Head of caudate nucleus (tissue), 42 donors: ENCODE data around the gene ATP5MC3.

Experiments
- DNase-seq, 42 donors: peaks; one replicate each; pipeline versions ENCODE4 v3.0.0 to v3.0.0-alpha.2; 2020 to 2021; ENCODE audit warnings: mixed read lengths in 7 of 42
- intact Hi-C: fragments of 100-400 bp; cut with DNase I; formaldehyde crosslinking; loops from one replicate; pipeline ENCODE4 v1.15.0; 2022

The ATP5MC3 gene

GRCh38 chr2:175170659-175171304 lies 10.7 kb downstream of the ATP5MC3 start:
- DNase-seq: no peak
- intact Hi-C loops: no loop called here

- DNase-seq: no peak
- intact Hi-C loops: no loop called here
Measured at GRCh38 chr2:175169191-175169590, 12.3 kb downstream of the ATP5MC3 start.

DNA sequence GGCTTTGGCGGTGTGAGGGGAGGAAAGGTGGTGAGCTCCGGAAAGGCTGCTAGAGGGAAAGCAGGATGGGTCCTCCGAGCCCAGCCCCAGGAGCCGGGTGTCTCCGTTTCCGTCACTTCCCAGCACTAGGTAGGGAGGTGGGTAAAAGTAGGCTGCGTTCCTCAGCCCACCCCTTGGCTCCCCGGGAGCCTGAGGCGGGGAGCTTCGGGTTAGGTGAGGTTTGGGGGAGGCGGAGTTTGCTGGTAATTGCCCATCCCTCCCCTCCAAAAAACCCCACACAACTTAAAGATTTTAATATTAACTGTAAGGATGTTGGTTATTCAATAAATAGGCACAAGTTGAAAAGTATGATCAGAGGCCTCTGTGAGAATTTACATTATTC lies 13.0 kb downstream of the ATP5MC3 start:
- no peak for DNase-seq
- intact Hi-C loops: no loop called here

DNA sequence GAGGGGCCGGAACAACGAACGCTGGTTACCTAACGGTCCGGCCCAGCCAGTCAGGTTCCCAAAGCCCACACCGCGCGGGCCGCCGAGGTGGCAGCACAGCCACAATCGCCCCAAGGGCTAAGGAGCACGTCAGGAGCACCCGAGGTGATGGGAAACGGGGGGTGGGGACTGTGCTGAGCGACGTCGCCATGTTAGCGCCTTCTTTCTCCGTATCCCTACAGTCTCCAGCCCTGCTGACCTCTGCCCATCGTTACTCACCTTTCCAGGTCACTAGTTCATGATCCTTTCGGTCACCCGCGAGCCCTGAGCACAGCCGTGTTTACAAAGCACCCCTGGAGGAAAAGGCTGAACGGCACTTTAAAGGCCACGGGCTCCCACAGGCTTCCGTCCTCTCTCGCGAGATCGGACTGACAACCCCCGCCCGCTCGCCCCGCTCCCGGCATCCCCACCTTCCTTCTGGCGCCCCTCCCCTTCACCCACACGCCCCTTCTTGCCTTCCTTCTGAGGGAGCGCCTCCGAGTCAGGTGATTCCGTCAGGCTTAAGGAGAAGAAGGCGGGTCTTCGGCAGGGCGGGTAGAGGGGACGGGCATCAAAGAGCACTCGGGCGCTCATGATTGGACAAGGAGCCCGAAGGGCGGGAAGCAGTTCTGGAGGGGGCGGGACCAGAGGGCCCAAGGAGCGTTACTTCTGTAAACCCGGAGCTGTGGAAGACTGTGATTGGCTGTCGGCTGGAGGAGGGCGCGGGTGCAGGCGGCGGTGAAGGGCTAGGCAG lies 13.5 kb downstream of the ATP5MC3 start, which contains the start of gene ATF2:
TSS of gene ATF2 (minus strand) at position 412 of the 772 bp plus-strand sequence. CDS start 31,760 bp downstream, outside the sequence.
- intact Hi-C loops: no loop called here
- peak; percentile 87 to 99 (median 97) for DNase-seq

GRCh38 chr2:175167076-175167791 lies 14.3 kb downstream of the ATP5MC3 start:
- DNase-seq: peak in 39 of 42 donors; percentile 21 to 76 (median 47)
- intact Hi-C loops: no loop called here

GRCh38 chr2:175166216-175166824 lies 15.2 kb downstream of the ATP5MC3 start:
- no peak for DNase-seq
- intact Hi-C loops: no loop called here

DNA sequence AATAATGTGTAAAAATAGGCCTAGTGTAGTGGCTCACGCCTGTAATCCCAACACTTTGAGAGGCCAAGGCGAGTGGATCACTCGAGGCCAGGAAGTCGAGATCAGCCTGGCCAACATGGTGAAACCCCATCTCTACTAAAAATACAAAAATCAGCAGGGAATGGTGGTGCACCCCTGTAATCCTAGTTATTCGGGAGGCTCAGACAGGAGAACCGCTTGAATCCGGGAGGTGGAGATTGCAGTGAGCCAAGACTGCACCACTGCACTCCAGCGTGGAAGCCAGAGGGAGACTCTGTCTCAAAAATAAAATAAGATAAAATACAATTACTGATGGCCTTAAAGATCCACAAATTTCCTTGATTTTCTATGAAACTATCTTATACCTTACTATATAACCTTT lies 17.3 kb downstream of the ATP5MC3 start:
- DNase-seq: no peak
- intact Hi-C loops: no loop called here

DNA sequence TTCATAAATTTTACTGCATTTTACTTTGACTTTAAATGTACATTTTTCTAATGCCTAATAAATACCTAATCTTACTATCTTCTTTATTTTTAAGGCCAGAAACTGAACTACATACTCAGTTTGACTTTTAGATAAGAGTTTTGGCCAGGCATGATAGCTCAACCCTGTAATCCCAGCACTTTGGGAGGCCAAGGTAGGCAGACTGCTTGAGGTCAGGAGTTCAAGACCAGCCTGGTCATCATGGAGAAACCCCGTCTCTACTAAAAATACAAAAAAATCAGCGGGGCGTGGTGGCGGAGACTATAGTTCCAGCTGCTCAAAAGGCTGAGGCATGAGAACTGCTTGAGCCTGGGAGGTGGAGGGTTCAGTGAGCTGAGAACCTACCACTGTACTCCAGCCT lies 22.6 kb downstream of the ATP5MC3 start:
- no peak for DNase-seq
- intact Hi-C loops: no loop called here

DNA sequence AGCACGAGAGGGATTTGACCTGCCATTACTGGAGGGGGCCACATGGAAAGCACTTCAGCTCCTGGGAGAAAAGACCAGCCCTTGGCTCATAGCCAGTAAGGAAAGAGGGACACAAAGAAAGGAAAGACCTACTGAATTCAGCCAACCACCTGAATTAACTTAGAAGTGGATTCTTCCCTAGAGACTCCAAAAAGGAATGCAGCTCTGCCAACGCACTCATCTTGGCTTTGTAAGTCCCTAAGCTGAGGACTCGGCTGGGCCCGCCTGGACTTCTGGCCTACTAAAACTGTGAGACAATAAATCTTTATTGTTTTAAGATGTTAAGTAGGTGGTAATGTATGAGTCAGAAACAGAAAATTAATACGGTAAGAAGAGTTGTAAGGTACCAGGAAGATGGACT lies 25.0 kb downstream of the ATP5MC3 start:
- DNase-seq: no peak
- intact Hi-C loops: no loop called here

DNA sequence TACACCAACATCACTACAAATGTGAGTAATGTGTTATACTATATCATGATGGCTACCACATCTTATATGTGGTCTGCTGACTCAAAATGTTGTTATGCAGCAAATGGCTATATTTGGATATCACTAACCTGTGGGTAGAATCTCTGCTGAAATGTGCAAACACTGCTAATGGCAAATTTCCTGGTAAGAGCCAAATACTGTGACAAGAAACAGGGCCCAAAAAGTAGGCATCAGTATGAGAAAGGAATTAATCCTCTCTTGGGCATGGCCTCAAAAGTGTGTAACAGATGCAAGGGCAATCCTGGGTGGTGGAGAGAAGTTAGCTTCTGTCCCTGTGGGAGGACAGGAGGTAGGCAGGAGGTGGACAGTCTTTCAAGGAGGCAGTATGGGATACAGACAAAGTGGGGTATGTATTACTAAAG lies 26.8 kb downstream of the ATP5MC3 start:
- no peak for DNase-seq
- intact Hi-C loops: no loop called here

- intact Hi-C loops: no loop called here
Measured at GRCh38 chr2:175152242-175152641, 29.3 kb downstream of the ATP5MC3 start.

DNA sequence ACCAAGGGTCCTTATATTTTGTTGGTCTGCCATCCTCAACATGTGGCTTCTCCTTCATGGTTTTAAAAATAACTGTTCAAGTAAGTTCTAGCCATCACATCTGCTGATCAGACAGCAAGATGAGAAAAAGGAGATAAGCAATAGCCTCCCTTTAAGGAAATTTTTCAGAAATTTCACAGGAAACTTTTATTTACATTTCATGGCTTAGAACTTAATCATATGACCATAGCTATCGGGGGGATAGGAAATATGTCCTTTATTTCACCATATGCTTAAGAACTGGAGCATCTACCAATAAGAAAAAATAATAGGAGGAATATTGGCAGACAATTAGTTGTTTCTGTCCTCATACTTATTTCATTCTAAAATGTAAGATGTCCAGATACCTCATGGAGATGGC lies 29.7 kb downstream of the ATP5MC3 start:
- intact Hi-C loops: no loop called here
- no peak for DNase-seq

More at GRCh38 chr2:175152242-175152641, 29.3 kb downstream of the ATP5MC3 start:
- no peak for DNase-seq

- no peak for DNase-seq
- intact Hi-C loops: no loop called here
Measured at GRCh38 chr2:175147186-175147585, 34.3 kb downstream of the ATP5MC3 start.

GRCh38 chr2:175143678-175144077 lies 37.8 kb downstream of the ATP5MC3 start:
- intact Hi-C loops: no loop called here
- no peak for DNase-seq

DNA sequence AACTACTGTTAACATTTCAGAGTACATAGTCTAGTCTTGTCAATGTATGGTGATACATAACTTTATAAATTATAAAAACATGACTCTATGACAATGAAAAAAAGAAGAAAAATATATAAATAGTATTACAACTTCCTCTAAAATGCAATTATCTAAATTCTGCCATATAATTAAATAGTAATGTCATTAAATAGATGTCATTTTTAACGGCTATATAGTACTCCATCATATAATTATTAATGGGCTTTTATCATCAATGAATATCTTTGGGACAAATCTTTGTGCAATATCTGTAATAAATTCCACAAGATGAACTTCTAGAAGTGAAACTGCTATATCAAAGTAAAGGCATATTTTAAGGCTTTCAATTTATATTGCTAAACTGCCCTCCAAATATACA lies 38.3 kb downstream of the ATP5MC3 start:
- no peak for DNase-seq
- intact Hi-C loops: no loop called here

DNA sequence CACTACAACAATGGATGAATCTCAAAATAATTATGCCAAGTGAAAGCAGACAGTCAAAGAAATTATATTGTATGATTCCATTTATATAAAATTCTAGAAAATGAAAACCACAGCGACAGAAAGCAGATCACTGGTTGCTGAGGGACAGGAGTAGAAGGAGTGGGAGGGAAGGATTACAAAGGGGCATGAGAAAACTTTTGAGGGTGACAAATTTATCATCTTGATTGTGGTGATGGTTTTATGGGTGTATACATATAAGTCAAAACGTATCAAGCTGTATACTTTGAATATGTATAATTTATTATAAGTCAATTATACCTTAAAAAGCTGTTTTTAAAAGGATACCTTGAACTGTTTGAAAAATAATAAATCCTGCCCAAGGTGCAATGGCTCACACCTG lies 41.2 kb downstream of the ATP5MC3 start:
- no peak for DNase-seq

GRCh38 chr2:175137793-175138192 lies 43.7 kb downstream of the ATP5MC3 start:
- DNase-seq: no peak
- intact Hi-C loops: no loop called here

More for the DNA sequence above, 41.2 kb downstream of the ATP5MC3 start:
- intact Hi-C loops: no loop called here

GRCh38 chr2:175136334-175137215 lies 44.9 kb downstream of the ATP5MC3 start:
- DNase-seq: no peak
- intact Hi-C loops: no loop called here

GRCh38 chr2:175135862-175136261 lies 45.6 kb downstream of the ATP5MC3 start:
- DNase-seq: no peak
- intact Hi-C loops: no loop called here
